Tibial artery (tissue), 4 donors: ENCODE measurements around the gene RPS5.

Source experiments
- DNase-seq, 2 donors: peaks; one replicate each; pipeline ENCODE4 v3.0.0-alpha.2; 2019
- H3K27ac ChIP-seq, 2 donors: fragments of 200-600 bp; sonication (generic) in 1 of 2; 1 replicate in 1 of 2; 2 replicates in 1 of 2; pipeline ENCODE4 v1.5.1; 2018 to 2019; ENCODE audit warnings: mild to moderate bottlenecking in 1 of 2
- H3K27me3 ChIP-seq, 2 donors: fragments of 200-600 bp; sonication (generic) in 1 of 2; one replicate each; pipeline versions ENCODE4 v1.5.1 to v1.6.0; 2016 to 2019
- H3K36me3 ChIP-seq, 3 donors: fragments of 200-600 bp; sonication (generic) in 2 of 3; one replicate each; pipeline ENCODE4 v1.5.1; 2016 to 2019; ENCODE audit warnings: mild to moderate bottlenecking in 2 of 3
- H3K4me1 ChIP-seq, 4 donors: fragments of 200-600 bp; sonication (generic) in 2 of 4; 1 replicate in 3 of 4; 2 replicates in 1 of 4; pipeline ENCODE4 v1.5.1; 2016 to 2019
- H3K4me3 ChIP-seq, 2 donors: fragments of 200-600 bp; sonication (generic) in 1 of 2; 1 replicate in 1 of 2; 2 replicates in 1 of 2; pipeline ENCODE4 v1.5.1; 2018 to 2019; ENCODE audit warnings: mild to moderate bottlenecking in 2 of 2
- H3K9me3 ChIP-seq, 3 donors: fragments of 200-600 bp; sonication (generic) in 1 of 3; one replicate each; pipeline ENCODE4 v1.5.1; 2016 to 2019
- intact Hi-C: fragments of 100-400 bp; cut with DNase I; formaldehyde crosslinking; loops from one replicate; pipeline ENCODE4 v1.15.0; 2023; ENCODE audit warnings: low total_unique reads
- TF ChIP-seq, protein P1 (sequence below), 2 experiments: fragments of 200-600 bp in 1 of 2; fragments of 450-650 bp in 1 of 2; IDR thresholded peaks; one replicate each; pipeline ENCODE4 v1.5.1; 2017 to 2019; ENCODE audit warnings: antibody characterized with exemption in 2 of 2, mild to moderate bottlenecking in 1 of 2, moderate library complexity in 1 of 2

RPS5 gene

DNA sequence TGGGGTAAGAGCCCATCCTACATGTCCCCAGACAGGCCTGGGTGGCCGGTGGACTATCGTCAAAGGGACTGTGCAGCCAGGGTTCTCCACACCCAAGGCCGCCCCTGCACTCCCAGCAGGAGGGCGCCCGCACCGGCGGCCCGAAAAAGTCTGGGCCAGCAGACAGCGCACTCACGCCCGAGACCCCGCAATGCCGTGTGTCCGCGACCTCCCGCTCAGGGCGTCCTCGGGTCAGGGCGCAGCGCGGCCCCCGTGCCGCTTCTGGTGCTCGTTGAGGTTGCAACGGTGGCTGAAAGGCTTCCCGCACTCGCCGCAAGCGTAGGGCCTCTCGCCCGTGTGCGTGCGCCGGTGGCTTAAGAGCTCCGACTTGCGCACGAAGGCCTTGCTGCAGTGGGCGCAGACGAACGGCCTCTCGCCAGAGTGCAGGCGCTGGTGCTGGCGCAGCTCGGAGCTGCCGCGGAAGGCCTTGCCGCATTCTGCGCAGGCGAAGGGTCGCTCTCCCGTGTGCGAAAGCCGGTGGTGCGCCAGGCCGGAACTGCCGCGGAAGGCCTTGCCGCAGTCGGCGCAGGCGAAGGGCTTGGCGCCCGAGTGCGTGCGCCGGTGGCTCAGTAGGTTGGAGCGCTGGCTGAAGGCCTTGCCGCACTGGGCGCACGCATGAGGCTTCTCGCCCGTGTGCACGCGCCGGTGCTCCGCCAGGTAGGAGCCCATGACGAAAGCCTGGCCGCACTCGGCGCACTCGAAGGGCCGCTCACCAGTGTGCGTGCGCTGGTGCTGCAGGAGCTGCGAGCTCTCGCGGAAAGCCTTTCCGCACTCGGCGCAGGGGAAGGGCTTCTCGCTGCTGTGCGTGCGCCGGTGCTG lies 30.9 kb upstream of the RPS5 start:
- intact Hi-C loops: no loop called here
- Histone ChIP-seq H3K27me3 (peaks cover 0 to 44% of the 10 kb centered on the region in 2 donors), H3K27ac (no peak overlapping the region), H3K4me3 (peak overlapping the region; percentile 27 to 32), H3K9me3 (no peaks in the 10 kb centered on the region), H3K36me3 (peaks cover 0 to 17% (median 3%) of the 10 kb centered on the region in 3 donors), H3K4me1 (peaks cover 0 to 30% (median 14%) of the 10 kb centered on the region in 4 donors)
- TF ChIP-seq, protein P1, sequence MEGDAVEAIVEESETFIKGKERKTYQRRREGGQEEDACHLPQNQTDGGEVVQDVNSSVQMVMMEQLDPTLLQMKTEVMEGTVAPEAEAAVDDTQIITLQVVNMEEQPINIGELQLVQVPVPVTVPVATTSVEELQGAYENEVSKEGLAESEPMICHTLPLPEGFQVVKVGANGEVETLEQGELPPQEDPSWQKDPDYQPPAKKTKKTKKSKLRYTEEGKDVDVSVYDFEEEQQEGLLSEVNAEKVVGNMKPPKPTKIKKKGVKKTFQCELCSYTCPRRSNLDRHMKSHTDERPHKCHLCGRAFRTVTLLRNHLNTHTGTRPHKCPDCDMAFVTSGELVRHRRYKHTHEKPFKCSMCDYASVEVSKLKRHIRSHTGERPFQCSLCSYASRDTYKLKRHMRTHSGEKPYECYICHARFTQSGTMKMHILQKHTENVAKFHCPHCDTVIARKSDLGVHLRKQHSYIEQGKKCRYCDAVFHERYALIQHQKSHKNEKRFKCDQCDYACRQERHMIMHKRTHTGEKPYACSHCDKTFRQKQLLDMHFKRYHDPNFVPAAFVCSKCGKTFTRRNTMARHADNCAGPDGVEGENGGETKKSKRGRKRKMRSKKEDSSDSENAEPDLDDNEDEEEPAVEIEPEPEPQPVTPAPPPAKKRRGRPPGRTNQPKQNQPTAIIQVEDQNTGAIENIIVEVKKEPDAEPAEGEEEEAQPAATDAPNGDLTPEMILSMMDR (IDR thresholded peaks at IDR 0.05): no peak
- DNase-seq: no peak

DNA sequence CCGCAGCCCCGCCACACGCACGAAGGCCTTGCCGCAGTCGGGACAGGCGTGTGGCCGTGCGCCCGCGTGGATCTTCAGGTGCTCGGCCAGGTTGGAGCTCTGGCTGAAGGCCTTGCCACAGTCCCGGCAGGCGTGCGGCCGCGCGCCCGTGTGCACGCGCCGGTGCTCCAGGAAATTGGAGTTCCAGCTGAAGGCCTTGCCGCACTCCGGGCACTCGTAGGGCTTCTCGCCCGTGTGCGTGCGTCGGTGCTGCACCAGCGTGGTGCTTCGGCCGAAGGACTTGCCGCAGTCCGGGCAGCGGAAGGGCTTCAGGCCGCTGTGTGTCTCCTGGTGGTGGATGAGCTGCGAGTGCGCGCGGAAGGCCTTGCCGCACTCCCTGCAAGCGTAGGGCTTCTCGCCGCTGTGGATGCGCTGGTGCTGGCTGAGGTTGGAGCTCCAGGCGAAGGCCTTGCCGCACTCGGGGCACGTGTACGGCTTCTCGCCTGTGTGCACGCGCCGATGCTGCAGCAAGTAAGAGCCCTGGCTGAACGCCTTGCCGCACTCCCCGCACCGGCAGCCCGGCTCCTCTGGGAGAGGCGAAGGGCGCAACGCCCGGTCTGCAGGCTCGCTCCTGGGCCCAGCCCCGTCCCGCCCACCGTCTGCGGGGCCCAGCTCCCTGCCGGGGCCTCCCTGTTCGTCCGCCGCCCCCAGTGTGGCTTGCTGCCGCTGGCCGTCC lies 30.1 kb upstream of the RPS5 start:
- TF ChIP-seq, protein P1 (IDR thresholded peaks at IDR 0.05): no peak
- H3K4me1 ChIP-seq: peaks cover 0 to 30% (median 20%) of the 10 kb centered on the region in 4 donors
- no peak for DNase-seq
- no peak overlapping the region for H3K27ac ChIP-seq
- no peaks in the 10 kb centered on the region for H3K9me3 ChIP-seq
- H3K36me3 ChIP-seq: peaks cover 0 to 12% (median 3%) of the 10 kb centered on the region in 3 donors
- H3K27me3 ChIP-seq: peaks cover 0 to 43% of the 10 kb centered on the region in 2 donors
- peak overlapping the region; percentile 27 to 32 for H3K4me3 ChIP-seq
- intact Hi-C loops: no loop called here

DNA sequence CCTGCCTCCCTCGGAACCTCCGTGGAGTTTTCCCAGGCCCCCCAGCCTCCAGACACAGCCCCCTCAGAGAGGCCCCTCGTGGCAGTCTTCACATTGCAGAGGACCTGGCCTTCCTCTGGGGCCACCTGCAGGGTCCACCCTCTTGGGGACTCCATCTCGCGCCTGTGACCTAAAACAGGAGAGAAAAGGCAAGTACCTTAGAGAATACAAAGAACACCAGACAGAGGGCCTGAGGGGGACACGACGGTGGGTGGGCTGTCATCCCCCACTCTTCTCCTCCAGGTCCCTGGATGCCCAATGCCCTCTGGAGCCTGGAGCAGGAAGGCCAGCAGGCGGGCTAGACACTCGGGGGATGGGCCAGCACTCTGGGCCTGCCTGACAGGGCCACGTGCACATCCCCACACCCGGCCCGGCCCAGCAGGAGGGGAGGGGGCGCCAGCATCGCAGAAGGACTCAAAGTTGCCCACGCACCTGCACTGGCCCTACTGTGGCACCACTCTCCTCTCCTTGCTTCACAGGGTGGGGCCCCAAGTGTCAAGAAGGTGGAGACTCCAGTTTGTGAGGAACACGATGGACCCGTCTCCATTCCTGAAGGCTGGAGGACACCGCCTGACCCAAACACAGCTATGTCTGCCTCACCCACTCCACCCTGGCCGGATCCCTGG lies 29.5 kb upstream of the RPS5 start:
- Histone ChIP-seq H3K27ac (no peak overlapping the region), H3K36me3 (peaks cover 0 to 11% (median 0%) of the 10 kb centered on the region in 3 donors), H3K9me3 (no peaks in the 10 kb centered on the region), H3K4me3 (no peak overlapping the region), H3K27me3 (peaks cover 0 to 43% of the 10 kb centered on the region in 2 donors), H3K4me1 (peaks cover 0 to 30% (median 20%) of the 10 kb centered on the region in 4 donors)
- DNase-seq: no peak
- TF ChIP-seq, protein P1 (IDR thresholded peaks at IDR 0.05): no peak
- intact Hi-C loops: no loop called here

DNA sequence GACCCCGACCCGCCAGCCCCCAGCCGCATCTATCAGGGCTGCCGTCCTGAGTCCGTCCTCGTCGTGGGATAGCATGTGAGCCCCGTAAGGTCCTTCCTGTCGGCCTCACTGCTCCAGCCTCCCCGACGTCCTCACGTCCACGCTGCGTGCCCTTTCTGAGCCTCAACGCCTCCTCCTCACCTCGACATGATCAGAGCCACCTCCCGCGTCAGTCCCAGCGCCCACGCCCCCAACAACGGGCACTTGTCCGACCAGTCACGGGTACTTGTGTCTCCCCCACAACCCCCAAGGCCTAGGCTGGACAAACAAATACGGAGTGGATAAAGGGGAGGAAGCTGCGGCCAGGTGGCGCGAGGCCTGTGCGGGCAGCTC lies 25.2 kb upstream of the RPS5 start:
- H3K9me3 ChIP-seq: no peaks in the 10 kb centered on the region
- intact Hi-C loops: loop anchor here (2.0 kb wide), 1 partner anchor 19 kb away; the partner anchor contains the start of gene ZNF837
- peak overlapping the region; percentile 72 to 73 for H3K4me3 ChIP-seq
- H3K27ac ChIP-seq: peak overlapping the region; percentile 92 to 96
- H3K36me3 ChIP-seq: peaks cover 0 to 7% (median 0%) of the 10 kb centered on the region in 3 donors
- DNase-seq: peak in 1 of 2 donors; percentile 39
- H3K4me1 ChIP-seq: peaks cover 0 to 20% (median 9%) of the 10 kb centered on the region in 4 donors
- TF ChIP-seq, protein P1 (IDR thresholded peaks at IDR 0.05): no peak
- peaks cover 0 to 26% of the 10 kb centered on the region in 2 donors for H3K27me3 ChIP-seq

DNA sequence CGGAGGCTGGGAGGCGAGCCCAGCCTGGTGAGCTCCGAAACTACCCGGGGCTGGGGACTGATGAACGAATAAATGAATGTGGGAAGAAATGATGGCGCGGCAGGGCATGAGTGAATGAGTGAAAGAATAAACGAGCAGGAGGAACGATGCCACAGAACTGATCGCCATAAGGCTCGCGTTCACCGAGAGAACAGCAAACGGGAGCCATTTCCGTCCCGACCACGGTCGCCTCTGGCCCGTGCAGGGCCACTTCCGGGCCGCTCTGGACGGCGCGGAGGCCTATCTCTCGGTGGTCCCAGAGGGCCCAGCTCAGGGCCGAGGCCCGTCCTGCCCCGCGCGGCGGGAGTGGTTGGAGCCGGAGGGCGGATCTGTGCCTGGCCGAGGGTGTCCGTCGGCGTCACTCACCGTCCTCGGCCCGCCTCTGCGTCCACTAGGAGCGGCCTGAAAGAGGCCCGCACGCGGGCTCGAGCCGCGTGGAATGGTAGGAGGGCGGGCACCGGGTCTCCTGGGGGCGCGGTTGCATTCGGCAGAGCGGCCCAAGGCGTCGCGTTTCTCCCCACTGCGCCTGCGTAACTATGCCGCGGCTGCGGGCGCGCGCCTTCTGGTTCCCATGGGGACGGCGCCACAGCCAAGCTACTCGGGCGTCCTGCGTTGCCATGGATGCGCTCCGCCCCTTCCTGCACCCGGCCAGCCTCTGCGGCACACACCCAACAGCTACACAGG lies 24.6 kb upstream of the RPS5 start, which contains the start of gene ZNF497:
Gene ZNF497, minus strand, starts transcription at position 480 of the 723 bp plus-strand sequence. CDS start 5,116 bp downstream, outside the sequence.
- H3K4me1 ChIP-seq: peaks cover 0 to 14% (median 6%) of the 10 kb centered on the region in 4 donors
- TF ChIP-seq, protein P1 (IDR thresholded peaks at IDR 0.05): peak in 1 of 2 experiments; percentile 20
- peak; percentile 95 to 98 for DNase-seq
- peak within 1 kb of the TSS; percentile 92 to 96 for H3K27ac ChIP-seq
- H3K36me3 ChIP-seq: peaks cover 0 to 13% (median 0%) of the 10 kb centered on the region in 3 donors
- no peaks in the 10 kb centered on the region for H3K9me3 ChIP-seq
- H3K4me3 ChIP-seq: peak within 1 kb of the TSS; percentile 72 to 73
- peaks cover 0 to 24% of the 10 kb centered on the region in 2 donors for H3K27me3 ChIP-seq
- intact Hi-C loops: loop anchor here (2.0 kb wide), 1 partner anchor 18 kb away; the partner anchor contains the start of gene ZNF837
